ENCODE data around the gene ANO1.

ANO1 gene

GRCh38 chr11:70119502-70119901, 41.4 kb downstream of the ANO1 start:
- no peak for DNase-seq

GRCh38 chr11:70120674-70121073, 42.6 kb downstream of the ANO1 start:
- DNase-seq: no peak

DNA sequence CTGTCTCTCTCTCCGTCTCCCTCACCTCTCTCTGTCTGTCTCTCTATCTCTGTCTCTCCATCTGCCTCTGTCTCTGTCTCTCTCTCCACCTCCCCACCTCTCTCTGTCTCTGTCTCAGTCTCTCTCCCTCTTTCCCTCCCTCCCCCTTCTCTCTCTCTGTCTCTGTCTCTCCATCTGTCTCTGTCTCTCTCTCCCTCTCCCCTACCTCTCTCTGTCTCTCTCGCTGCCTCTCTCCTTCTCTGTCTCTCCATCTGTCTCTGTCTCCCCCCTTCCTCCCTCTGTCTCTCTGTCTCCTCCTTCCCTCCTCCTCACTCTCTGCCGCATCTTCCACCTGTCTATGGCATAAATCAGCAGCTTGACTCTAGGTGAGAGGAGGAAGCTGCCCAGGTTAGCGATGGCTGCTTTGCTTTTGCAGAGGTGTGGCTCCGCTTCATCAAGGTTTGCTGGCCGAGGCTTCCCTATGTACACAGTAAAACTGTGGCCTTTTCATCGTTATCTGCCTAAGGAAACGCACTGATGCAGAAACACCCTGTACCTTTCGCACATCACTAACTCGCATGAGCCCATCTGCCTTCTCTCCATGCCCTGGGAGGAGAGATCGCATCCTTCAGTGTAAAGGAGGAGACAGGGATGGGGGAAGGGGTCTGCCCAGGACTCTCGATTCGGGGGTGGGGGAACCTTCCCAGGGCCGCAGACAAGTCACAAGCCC, 44.5 kb downstream of the ANO1 start:
- no peak for DNase-seq

DNA sequence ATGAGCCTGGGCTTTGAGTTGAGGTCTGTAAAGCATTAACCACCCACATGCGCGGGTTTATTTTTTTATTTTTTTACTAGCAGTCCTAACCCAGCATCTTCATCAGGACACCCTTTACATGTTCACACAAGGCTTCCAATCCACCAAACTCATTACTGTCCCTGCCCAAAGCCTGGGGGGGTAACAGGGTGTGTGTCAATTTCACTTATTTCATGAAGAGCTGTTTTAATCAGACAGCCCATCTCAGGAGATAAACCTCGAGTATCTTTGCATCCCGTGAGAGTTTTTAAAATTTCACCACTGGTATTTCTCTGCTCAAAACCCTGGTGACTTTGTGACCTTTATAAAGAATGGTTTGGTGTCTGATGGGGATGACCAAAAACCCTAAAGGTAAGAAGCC, 45.6 kb downstream of the ANO1 start:
- no peak for DNase-seq

DNA sequence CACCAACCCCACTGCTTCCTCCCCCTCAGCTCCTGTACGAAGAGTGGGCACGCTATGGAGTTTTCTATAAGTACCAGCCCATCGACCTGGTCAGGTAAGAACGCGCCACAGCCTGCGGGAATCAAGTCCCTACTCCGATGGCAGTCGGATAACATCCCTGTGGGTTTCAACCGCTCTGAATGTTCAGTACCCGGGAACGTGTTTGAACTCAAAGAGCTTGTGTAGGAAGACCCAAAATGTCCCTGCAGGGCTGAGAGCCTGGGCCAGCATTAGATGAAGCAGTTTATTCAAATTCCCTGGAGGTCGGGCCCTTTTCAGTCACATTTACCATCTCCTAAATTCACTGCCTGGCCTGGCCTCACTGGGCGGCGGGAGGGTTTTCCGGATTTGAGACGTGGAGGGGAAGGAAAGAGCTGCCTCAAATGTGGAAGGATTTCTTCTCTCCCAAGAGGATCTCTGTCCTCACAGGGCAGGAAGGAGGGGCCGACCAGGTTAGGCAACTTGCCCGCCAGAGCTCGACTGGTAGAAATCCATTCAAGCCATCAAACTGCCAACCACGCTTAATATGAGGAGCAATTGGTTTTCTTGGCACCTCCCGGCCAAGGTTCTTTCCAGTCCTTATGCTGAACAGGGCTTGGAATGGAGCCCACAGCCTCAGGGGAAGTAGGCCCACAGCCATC, 46.3 kb downstream of the ANO1 start:
- DNase-seq: no peak

DNA sequence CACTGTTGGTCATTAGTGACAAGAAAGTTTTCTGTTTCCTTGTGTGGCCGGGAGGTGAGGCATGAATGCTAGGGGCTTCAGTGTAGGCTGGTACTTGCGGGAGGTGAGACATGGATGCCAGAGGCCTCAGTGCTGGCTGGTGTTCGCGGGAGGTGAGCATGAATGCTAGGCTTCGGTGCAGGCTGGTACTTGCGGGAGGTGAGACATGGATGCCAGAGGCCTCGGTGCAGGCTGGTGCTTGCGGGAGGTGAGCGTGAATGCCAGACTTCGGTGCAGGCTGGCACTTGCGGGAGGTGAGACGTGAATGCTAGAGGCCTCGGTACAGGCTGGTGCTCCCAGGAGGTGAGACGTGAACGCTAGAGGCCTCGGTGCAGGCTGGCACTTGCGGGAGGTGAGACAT, 48.4 kb downstream of the ANO1 start:
- DNase-seq: no peak

DNA sequence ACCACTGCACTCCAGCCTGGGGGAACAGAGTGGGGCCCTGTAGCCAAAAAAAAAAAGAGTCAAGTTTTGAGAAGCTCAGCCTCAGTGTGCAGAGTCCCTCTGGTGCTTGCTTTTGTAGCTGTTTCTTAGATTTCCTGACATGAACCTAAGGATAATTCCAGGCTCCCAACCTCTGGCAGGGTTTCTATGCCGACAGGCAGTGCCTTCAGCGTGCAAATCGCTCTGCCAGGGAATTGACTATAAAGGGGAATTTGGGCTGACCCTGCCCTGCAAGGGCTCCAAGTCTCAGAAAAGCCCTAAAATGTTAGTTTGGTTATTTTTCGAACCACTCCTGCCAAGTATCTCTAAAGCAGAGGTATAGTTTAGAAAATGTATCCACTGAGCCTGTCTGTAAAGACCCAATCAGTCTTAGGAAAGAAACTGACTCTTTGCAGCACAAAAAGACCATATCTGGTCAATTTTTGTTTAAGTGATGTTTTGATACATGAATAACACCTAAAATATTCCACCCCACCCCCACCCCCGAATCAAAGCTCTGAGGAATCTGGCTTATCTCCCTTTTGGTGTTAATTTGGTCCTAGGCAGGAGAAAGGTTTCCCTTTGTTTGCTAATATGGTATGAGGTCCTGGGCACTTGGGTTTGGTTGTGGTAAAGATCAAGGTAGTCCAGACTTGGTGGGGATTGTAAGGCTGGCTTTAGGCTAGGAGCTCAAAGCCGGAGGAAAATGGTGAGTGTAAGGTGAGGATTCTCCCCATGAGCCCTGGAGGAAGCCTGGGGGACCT, 49.7 kb downstream of the ANO1 start:
- DNase-seq: no peak

- DNase-seq: no peak
Measured at GRCh38 chr11:70128435-70128906, 50.4 kb downstream of the ANO1 start.

DNA sequence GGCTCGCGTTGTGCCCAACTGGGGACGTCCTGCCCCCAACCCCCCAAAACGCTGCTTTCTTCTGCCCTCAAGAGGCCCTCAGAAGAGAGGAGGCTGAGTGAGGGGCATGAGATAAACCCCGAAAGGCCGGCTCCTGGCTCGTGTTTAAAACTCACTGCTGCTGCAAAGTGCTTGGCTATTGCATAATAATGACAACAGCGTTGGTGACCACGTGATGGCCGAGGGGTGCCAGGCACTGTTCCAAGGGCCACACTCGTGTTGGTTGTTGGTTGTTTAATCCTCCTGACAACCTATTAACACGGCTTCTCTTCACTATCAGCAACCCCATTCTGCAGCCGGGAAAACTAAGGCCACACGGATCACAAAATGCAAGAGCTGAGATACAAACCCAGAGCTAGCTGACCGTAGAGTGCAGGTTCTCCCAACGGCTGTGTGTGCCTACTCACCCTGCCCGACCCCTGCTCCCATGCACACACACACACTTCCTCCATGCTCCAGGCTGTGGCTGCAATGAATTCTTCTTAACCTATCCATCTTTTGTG, 51.0 kb downstream of the ANO1 start:
- no peak for DNase-seq

GRCh38 chr11:70130636-70131035, 52.5 kb downstream of the ANO1 start:
- DNase-seq: no peak

DNA sequence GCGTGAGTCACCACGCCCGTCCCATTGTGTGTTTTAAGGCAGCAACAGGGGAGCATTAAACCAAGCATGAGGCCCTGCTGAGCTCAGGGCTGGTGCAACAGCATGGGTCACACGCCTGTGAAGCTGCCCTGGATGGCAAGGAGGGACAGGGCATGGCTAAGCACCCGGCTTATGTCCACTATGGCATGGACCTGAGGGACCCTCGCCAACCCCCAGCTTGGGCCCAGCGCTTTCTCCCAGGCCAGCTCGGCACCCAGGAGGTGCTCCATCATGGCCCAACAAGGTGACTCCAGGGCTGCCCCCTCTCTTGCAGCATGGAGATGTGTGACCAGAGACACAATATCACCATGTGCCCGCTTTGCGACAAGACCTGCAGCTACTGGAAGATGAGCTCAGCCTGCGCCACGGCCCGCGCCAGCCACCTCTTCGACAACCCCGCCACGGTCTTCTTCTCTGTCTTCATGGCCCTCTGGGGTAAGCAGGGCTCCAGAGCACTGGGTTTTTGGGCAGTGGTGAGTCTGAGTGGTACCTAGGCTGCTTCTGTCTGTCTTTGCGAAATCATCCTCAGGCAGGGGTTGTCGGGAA, 53.6 kb downstream of the ANO1 start:
- DNase-seq: no peak

DNA sequence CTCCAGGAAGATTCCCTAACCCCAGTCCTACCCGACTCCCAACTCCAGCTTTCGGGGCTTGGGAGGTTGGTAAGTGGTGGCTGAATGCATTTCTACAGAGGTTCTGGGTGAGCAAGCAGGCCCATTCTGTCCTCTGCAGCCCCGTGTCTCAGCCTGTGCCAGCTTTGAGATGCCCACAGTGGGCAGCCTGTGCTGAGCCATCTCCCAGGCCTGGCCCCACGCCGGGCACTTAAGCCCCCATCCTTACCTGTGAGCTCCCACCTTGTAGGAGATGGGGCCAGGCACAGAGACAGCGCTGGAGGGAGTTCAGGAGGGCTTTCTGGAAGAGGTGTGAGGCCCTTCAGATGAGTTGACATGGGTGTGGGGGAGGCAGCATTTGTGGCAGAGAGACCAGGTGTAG, 54.5 kb downstream of the ANO1 start:
- DNase-seq: no peak

DNA sequence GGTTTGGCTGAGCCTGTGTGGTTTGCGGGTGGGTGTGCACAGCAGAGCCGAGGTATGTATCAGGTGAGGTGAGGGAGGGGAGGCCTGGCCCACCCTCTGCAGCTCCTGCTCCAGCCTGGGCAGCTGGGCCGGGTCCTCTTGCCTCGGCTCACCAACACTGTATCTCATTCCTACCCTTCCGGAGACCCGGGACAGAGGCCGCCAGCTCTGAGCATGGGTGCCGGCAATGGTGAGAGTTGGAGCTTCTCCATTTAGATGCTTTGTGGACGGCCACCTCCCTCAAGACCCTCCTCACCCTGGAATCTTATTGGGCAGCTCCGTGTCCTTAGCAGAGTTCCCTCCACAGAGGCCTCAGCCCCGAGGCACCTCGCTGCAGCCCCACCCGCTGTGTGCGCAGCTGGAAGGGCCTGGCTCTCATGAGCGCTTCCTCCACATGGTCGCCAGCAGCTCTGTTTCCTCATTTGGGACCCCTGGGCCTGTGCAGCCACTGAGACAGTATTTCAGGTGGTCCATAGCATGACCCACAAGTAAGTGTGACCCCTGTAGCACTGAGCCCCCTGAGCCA, 55.7 kb downstream of the ANO1 start:
- DNase-seq: no peak

- no peak for DNase-seq
Measured at GRCh38 chr11:70134490-70134889, 56.4 kb downstream of the ANO1 start.

- no peak for DNase-seq
Measured at GRCh38 chr11:70135142-70135541, 57.0 kb downstream of the ANO1 start.

DNA sequence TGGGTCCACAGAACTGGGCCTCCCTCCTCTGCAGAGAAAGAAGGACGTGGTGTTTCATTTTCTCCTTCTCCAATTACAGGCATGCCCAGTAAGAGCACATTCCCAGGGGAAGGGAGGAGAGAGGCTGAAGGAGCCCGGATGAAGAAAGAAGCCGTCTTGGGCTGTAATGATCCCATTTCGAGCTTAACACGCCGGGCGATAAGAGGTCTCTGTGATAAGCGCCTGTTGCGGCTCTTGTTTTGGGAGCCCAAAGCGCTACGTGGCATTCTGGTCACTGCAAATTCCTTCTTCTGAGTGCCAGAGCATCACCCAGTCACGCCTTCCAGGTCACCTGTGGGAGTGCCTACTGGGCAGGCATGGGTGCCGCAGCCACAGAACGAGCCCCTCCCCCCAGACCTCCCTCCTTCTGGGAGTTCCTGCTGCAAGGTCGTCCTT, 57.5 kb downstream of the ANO1 start:
- DNase-seq: no peak

DNA sequence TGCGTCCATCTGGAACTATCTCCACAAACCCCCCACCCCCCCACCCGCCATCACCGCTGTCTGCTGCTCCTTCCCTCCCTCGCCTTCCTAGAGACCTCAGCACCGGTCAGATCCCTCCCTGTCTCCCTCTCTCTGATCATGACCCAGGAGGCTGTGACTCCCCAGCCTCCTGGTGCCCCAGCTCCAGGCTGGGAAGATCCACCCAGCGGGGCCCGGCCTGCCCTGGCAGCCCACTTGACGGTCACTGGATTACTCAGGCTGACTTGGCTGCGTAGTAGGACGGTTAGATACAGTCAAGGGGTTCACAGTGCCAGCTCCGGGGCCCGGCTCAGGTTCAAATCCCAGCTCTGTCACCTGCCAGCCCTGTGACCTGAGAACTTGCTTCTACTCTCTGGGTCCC, 59.3 kb downstream of the ANO1 start:
- no peak for DNase-seq

GRCh38 chr11:70138403-70138802, 60.3 kb downstream of the ANO1 start:
- DNase-seq: no peak

- no peak for DNase-seq
Measured at GRCh38 chr11:70139785-70140410, 61.8 kb downstream of the ANO1 start.

DNA sequence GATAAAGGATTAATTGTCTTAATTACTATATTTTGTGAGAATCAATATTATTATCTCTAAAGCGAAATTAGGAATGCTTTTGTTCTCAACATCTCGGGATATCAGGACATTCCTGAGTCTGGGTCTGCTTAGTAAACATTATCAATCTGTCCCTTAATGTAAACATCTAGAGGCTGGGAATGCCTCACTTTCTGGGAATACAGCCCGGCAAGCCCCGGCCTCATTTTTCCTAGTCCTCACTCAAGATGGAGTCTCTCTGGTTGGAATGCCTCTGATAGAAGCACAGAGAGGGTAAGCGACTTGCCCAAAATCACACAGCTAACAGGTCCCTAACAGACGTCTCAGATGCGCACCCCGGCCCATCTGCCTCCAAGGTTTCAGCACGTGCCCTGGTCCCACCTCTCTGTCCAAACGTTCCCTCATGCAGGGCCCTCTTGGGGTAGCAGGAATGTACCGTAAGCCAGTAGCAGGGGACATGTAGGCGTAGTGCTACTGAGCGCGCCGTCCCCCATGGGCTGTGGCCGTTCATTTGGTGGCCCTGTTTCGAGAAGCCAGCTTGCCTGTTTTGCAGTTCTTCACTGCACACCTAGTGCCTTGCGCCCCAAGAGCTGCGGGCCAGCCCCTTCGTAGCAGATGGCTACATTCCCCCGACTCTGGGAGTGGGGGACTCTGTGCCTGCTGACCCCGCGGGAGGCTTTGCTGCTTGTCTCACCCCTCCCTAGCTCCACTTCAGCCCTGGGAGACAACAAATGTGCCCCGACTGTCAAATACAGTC, 62.8 kb downstream of the ANO1 start:
- DNase-seq: no peak

DNA sequence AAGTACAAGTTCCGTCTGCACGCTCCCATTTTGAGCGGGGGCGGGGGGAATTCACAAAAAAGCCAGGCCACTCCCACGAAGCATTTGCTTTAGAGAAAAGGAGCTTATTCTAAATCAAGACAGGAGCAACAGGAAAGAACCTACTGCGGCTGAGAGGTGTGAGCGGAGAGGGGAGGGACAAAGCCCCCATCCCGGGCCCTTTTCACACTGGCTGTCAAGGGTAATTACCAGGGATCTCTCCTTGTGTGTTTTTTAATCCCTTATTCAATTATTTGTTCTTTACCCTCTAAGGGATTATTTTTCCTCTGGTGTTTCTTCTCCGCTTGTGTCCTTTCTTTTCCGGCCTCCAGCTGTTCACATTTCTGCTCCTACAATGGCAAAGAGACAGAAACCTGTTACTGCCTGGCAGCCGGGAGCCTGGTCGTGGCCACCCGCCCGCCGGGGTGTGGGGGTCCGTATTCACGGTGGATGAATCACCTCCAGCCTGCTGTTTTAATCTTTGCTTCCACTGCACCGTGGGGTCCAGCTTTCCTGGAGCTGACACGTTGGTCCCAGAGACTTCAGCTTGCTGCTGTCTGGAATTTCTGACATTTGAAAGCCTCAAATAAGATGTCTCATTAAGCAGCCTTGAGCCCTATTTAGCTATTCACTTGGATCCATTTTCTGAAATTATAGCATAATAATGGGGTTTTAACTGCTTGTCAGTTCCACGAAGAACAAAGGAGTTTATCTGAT, 63.5 kb downstream of the ANO1 start:
- peak; percentile 52 for DNase-seq
